SU-DHL-6 (cell line): ENCODE results near the gene CATSPERE.
"Not testable (repeated sequence)": the region's sequence is repeated elsewhere in the genome, so short reads cannot be mapped to it uniquely, and the experiment has no call there.

Experiments
- H2AFZ ChIP-seq: fragments of 200-600 bp; sonication (generic); 2 replicates; pipeline ENCODE4 v1.6.1; 2014; ENCODE audit warnings: low read depth, mild to moderate bottlenecking, moderate library complexity, mixed read lengths, antibody characterized with exemption, low read length; ENCODE audit not compliant: severe bottlenecking
- H3F3A ChIP-seq: fragments of 200-600 bp; shearing (Covaris generic); 2 replicates; pipeline ENCODE4 v1.6.0; 2016; ENCODE audit warnings: antibody characterized with exemption, mild to moderate bottlenecking; ENCODE audit not compliant: insufficient read depth
- H3K27ac ChIP-seq: fragments of 200-600 bp; sonication (generic); 2 replicates; pipeline ENCODE4 v1.5.1; 2016; ENCODE audit warnings: low read depth, mild to moderate bottlenecking, low read length, moderate library complexity, mixed read lengths
- H3K27me3 ChIP-seq: fragments of 200-600 bp; sonication (generic), shearing (Covaris generic); 2 replicates; pipeline ENCODE4 v1.6.0; 2014; ENCODE audit warnings: mild to moderate bottlenecking, low read length
- H3K36me3 ChIP-seq: fragments of 200-600 bp; sonication (generic); 2 replicates; pipeline ENCODE4 v1.6.1; 2014; ENCODE audit warnings: mild to moderate bottlenecking, low read length, mixed read lengths
- H3K4me2 ChIP-seq: fragments of 300-600, 200-600 bp; shearing (Covaris generic), sonication (generic); 2 replicates; pipeline ENCODE4 v1.6.0; 2014; ENCODE audit warnings: low read length, low read depth, mild to moderate bottlenecking; ENCODE audit not compliant: poor library complexity, severe bottlenecking
- H3K4me3 ChIP-seq: fragments of 200-600 bp; sonication (generic); 2 replicates; pipeline ENCODE4 v1.5.1; 2014; ENCODE audit warnings: antibody characterized with exemption, low read length, mild to moderate bottlenecking, mixed read lengths; ENCODE audit not compliant: insufficient read depth, poor library complexity, severe bottlenecking
- H3K79me2 ChIP-seq: fragments of 200-600 bp; sonication (generic); 2 replicates; pipeline ENCODE4 v1.6.1; 2014; ENCODE audit warnings: mild to moderate bottlenecking, low read length, moderate library complexity; ENCODE audit not compliant: insufficient read depth
- H3K9ac ChIP-seq: fragments of 200-600 bp; sonication (generic); 2 replicates; pipeline ENCODE4 v1.7.0; 2014; ENCODE audit warnings: mild to moderate bottlenecking, low read length
- H3K9me2 ChIP-seq: fragments of 200-600 bp; sonication (generic); replicated peaks from 2 replicates; pipeline ENCODE4 v1.6.1; 2014; ENCODE audit warnings: low read length; ENCODE audit not compliant: insufficient read depth
- H3K9me3 ChIP-seq: fragments of 200-600 bp; sonication (generic); 2 replicates; pipeline ENCODE4 v1.6.1; 2014; ENCODE audit warnings: low read length, mixed read lengths; ENCODE audit not compliant: insufficient read depth
- H4K20me1 ChIP-seq: fragments of 200-600 bp; sonication (generic); 2 replicates; pipeline ENCODE4 v1.6.1; 2014; ENCODE audit warnings: low read depth, mild to moderate bottlenecking, antibody characterized with exemption, low read length, moderate library complexity, mixed read lengths
- EZH2phosphoT487 ChIP-seq: fragments of 200-600 bp; sonication (generic), shearing (Covaris generic); conservative IDR thresholded peaks from 2 replicates; pipeline ENCODE4 v1.6.1; 2018; ENCODE audit warnings: mild to moderate bottlenecking, antibody characterized with exemption, low read length, moderate library complexity, mixed read lengths
- TF ChIP-seq, protein P1 (sequence below): fragments of 200-600 bp; sonication (generic); IDR thresholded peaks from one replicate; pipeline ENCODE4 v1.5.1; 2017; ENCODE audit warnings: antibody characterized with exemption, mild to moderate bottlenecking, low read length, moderate library complexity; ENCODE audit not compliant: insufficient read depth, poor library complexity, severe bottlenecking

Gene CATSPERE

DNA sequence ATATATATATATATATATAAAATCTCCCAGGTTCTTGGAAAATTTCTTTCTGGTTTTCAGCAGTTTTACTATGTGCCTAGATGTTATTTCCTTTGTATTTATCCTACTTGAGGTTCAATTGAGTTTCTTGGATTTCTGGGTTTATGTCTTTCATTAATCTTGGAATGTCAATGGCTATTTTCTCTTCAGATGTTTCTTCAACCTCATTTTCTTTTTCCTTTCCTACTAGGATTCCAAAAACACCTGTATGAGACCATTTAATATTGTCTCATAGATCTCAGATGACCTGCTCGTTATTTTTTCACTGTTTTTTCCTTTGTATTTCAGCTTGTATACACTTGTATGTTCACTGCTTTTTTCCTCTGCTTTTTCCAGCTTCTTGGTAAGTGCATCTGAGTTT, 96.5 kb downstream of the CATSPERE start:
- Histone ChIP-seq H3K36me3 (0 out of 2 replicates have a peak, but pooled peaks cover 3% of the 10 kb centered on the region), H4K20me1 (no peaks in the 10 kb centered on the region), H3K79me2 (no peaks in the 10 kb centered on the region), H3F3A (no peaks in the 10 kb centered on the region), H3K27me3 (no peaks in the 10 kb centered on the region), H3K27ac (no peak overlapping the region), H3K9me3 (peaks cover 8% of the 10 kb centered on the region; the same call in 1 of the 2 replicates), H3K4me3 (no peak overlapping the region), H3K9me2 (no peaks in the 10 kb centered on the region; the same call in 1 of the 2 replicates), H3K9ac (no peak overlapping the region), H3K4me2 (no peak overlapping the region), H2AFZ (no peak overlapping the region)
- TF ChIP-seq, protein P1, sequence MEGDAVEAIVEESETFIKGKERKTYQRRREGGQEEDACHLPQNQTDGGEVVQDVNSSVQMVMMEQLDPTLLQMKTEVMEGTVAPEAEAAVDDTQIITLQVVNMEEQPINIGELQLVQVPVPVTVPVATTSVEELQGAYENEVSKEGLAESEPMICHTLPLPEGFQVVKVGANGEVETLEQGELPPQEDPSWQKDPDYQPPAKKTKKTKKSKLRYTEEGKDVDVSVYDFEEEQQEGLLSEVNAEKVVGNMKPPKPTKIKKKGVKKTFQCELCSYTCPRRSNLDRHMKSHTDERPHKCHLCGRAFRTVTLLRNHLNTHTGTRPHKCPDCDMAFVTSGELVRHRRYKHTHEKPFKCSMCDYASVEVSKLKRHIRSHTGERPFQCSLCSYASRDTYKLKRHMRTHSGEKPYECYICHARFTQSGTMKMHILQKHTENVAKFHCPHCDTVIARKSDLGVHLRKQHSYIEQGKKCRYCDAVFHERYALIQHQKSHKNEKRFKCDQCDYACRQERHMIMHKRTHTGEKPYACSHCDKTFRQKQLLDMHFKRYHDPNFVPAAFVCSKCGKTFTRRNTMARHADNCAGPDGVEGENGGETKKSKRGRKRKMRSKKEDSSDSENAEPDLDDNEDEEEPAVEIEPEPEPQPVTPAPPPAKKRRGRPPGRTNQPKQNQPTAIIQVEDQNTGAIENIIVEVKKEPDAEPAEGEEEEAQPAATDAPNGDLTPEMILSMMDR: no peak

DNA sequence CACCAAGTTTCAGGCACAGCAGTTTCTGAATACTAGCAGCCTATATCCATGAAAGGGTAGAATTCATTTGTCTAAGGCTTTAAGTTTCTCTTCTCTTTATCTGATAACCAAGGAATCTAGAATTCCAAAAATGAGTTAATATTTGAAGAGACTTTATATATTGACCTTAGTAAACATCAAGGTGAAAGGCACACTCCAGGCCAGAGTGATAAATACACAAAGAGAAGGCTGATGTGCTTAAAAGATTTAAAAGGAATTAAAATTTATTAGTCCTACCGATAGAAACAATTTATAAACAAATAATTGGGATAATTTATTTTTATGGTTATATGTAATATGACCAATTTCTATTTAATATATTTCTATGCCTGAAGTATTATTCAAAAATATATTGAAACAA, 98.5 kb downstream of the CATSPERE start:
- Histone ChIP-seq H3K79me2 (no peaks in the 10 kb centered on the region), H2AFZ (no peak overlapping the region)

DNA sequence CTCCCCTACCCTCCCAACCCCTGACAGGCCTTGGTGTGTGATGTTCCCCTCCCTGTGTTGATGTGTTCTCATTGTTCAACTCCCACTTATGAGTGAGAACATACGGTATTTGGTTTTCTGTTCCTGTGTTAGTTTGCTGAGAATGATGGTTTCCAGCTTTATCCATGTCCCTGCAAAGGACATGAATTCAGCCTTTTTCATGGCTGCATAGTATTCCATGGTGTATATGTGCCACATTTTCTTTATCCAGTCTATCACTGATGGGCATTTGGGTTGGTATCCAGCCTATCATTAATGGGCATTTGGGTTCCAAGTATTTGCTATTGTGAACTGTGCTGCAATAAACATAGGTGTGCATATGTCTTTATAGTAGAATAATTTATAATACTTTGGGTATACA, 101.8 kb downstream of the CATSPERE start:
- not testable (repeated sequence) for H2AFZ ChIP-seq, H3K9me2 ChIP-seq, H3K36me3 ChIP-seq, H4K20me1 ChIP-seq, H3K9ac ChIP-seq, H3K27ac ChIP-seq, H3K79me2 ChIP-seq, H3K4me2 ChIP-seq, H3K4me3 ChIP-seq, H3K9me3 ChIP-seq, H3F3A ChIP-seq, H3K27me3 ChIP-seq

More for the DNA sequence above, 98.5 kb downstream of the CATSPERE start:
- no peaks in the 10 kb centered on the region for H3F3A ChIP-seq
- 0 out of 2 replicates have a peak, but pooled peaks cover 3% of the 10 kb centered on the region for H3K36me3 ChIP-seq
- no peaks in the 10 kb centered on the region for H4K20me1 ChIP-seq
- no peak overlapping the region for H3K9ac ChIP-seq
- H3K4me2 ChIP-seq: no peak overlapping the region
- no peak overlapping the region for H3K27ac ChIP-seq
- H3K4me3 ChIP-seq: no peak overlapping the region
- H3K9me3 ChIP-seq: peaks cover 8% of the 10 kb centered on the region; the same call in 1 of the 2 replicates
- TF ChIP-seq EZH2phosphoT487: no peak
- TF ChIP-seq, protein P1: no peak
- H3K9me2 ChIP-seq: no peaks in the 10 kb centered on the region; the same call in 1 of the 2 replicates
- H3K27me3 ChIP-seq: no peaks in the 10 kb centered on the region

DNA sequence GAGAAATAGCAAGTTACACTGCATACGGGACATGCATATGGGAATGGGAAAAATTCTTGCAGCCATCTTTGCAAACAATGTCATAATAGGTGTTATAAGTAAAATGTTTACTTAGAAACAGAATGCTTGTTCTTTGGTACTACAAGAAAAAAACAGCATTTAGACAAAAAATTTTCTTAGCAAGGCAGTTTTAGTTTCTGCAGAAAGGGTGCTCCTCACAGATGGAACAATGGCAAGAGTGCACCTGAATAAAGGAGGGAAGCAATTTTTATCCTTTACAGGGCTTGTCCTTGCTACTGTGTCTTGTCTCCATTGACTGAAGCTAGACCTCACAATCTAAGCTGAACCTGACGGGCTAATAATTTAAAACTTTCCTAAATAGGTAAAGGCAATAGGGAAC, 112.7 kb downstream of the CATSPERE start:
- H3K9me2 ChIP-seq: no peaks in the 10 kb centered on the region; the same call in 1 of the 2 replicates
- H3K4me3 ChIP-seq: no peak overlapping the region
- no peaks in the 10 kb centered on the region for H3K79me2 ChIP-seq
- no peak overlapping the region for H3K4me2 ChIP-seq
- no peaks in the 10 kb centered on the region for H3F3A ChIP-seq
- H3K9me3 ChIP-seq: peaks cover 44% of the 10 kb centered on the region
- 0 out of 2 replicates have a peak, but pooled peaks cover 2% of the 10 kb centered on the region for H3K36me3 ChIP-seq
- no peaks in the 10 kb centered on the region for H3K27me3 ChIP-seq
- no peaks in the 10 kb centered on the region for H4K20me1 ChIP-seq
- H3K27ac ChIP-seq: no peak overlapping the region
- TF ChIP-seq, protein P1: no peak
- no peak for TF ChIP-seq EZH2phosphoT487
- H3K9ac ChIP-seq: no peak overlapping the region
- H2AFZ ChIP-seq: no peak overlapping the region
